ENCODE measurements around the gene KHNYN.

KHNYN gene

DNA sequence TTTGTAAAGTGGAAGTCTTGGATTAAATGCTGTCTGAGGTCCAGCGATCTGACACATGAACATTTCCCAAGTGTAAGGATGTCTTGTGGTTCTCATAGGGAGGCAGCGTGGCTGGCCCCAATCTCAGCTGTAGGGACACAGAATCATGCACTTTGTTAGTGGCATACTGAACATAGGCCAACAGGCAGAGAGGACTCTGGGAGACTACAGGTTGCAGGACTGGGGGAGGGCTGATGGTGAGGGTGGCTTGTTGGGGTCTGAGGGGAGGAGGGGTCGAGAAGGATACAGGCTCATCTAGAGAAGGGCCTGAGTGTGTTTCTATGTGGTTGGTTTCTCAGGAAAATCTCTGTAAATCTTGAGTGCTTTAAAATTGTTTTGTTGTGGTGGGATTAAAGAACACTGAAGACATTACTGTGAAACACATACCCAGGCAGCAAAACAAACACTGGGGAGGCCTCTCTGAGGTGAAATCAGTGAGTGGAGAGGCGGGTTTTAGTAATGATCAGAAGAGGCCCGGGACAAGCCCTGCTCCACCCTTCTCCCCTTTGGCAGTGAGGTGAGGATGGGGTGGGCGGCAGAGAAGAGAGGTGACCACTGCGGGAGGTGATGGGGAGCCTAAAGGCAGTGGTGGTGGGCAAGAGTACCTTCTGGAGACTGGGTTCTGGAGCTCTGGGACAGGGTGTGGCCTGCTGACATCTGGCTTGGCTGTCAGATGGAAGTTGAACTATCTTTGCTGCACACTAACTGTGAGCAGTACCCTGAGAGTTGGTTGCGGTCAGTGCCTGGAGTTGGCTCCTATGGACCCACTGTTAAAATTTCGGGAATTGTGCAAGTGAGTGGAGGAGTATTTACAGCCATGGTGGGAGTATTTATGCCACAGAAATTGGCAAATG lies 27.7 kb upstream of the KHNYN start:
- no peak for DNase-seq

DNA sequence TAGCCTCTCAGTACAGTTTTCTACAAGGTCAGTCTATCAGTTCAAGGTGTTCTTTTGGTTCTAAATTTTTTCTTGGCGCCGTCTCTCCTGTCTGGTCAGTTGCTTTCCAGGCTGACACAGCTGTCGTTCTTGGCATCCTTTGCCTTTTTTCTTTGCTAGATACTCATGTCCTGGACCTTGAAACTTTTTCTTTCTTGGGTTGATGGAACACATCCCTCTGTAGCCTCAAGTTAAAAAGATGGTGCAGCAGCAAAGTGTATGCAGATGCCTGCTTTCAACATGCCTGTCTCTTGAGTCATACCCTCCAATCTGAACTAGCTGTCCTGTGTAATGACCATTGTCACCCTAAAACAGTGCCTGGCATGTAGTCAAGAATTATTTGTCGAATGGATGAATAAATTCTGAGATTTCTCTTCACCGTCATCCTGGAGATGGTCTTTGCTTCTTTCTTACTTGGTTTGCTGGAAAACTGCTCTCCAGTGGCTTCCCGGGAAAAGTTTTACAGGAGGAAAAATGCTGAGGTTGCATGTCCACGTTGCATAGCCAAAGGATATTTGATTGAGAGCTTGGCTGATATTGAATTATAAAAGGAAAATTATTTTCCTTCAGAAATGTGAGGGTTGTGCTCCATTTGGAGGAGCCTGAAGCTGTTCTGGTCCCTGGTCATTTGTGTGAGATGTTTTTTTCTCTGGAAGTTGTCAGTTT lies 26.3 kb upstream of the KHNYN start:
- no peak for DNase-seq

DNA sequence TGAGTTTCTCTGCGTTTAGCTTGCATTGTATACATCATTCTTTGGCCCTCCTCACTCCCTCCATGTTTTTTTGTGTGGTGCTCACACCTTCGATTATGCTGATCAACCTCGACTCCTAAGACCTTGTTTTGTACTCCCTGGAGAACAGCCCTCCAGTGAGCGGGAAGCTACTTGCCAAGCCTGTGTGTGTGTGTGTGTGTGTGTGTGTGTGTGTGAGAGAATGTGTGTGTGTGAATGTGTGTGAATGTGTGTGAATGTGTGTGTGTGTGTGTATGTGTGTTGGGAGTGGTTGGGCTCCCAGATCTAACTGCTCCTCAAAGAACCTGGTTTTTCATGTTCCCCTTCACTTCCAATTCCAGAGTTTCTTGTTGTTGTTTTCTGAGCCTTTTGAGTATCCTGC lies 24.9 kb upstream of the KHNYN start:
- no peak for DNase-seq

DNA sequence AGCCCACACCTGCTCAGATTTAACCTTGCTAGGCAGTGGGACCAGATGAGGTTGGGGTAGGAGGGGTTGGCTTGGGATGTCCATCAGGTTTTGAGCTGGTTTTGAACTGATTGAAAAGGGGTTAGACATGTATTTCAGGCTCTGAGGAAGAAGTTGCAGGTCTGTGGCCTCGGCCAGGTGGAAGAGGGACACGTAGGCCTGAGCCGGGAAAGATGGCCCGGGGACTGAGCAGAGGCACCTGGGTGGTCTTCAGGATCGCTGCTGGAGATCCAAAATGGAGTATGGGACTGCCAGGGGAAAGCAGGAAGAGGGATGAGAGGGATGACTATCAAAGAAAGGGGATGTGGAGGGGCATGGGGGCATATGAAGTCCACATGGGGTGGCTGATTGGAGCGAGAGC lies 23.3 kb upstream of the KHNYN start:
- DNase-seq: no peak

DNA sequence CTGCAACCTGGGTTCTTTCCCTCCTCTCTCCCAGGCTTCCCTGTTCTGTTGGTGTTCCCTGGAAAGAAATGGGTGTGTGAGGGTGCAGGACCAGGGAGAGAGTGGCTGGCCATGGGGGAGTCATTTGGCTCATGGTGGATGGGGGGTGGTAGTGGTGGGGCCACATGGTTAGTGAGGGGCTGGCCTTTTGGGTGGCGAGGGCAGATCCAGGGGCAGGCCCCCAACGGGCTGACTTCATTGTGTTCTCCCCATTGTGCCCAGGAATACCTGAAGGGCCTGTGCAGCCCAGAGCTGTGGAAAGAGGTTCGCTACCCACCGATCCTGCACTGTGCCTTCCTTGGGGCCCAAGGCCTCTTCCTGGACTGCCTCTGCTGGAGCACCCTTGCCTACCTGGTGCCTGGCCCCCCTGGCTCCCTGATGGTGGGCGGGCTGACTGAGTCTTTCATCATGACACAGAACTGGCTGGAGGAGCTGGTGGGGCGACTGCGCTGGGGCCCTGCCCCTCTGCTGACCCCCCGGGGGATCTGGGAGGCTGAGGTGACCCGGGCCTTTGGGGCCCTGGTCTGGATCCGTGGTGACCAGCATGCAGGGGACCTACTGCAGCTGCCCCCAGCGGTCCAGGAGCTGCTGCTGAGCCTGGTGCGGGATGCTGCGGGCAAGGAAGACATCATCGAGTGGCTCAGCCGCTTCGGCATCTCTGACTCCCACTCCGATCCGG lies 22.0 kb upstream of the KHNYN start:
- DNase-seq: no peak

DNA sequence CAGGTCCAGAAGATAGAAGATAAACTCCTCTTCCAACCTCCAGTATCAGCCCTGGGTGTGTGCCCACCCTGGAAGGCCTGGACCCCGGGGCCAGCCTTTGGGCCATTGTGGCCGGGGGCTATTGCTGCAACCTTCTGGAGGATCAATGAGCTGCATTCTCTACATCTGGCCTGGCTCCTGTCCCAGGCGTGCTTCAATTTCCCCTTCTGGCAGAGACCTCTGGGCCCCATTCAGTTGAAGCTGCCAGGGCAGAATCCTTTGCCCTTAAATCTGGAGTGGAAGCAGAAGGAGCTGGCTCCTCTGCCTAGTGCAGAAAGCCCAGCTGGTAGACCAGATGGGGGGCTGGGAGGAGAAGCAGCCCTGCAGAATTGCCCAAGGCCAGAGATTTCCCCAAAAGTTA lies 21.0 kb upstream of the KHNYN start:
- DNase-seq: no peak

DNA sequence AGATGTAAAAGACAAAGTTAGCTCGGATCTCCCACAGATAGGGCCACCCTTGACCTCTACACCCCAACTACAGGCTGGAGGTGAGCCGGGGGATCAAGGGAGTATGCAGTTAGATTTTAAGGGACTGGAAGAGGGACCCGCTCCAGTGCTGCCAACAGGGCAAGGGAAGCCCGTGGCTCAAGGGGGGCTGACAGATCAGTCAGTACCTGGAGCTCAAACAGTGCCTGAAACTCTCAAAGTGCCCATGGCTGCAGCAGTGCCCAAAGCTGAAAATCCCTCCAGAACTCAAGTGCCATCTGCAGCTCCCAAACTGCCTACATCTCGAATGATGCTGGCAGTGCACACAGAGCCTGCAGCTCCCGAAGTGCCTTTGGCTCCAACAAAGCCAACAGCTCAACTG lies 20.6 kb upstream of the KHNYN start:
- DNase-seq: no peak

DNA sequence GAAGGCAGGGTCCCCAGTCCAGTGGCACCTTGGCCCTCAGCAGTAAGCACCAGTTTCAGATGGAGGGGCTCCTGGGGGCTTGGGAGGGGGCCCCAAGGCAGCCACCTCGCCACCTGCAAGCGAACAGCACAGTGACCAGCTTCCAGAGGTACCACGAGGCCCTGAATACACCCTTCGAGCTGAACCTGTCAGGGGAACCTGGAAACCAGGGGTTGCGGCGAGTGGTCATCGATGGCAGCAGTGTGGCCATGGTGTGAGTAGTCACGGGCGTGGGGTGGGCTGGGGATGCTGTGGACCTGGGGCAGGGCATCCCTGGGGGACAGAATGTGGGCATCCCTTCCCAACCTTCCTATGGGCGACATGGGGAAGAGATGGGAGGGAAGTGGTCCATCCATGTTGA lies 19.8 kb upstream of the KHNYN start:
- DNase-seq: no peak

DNA sequence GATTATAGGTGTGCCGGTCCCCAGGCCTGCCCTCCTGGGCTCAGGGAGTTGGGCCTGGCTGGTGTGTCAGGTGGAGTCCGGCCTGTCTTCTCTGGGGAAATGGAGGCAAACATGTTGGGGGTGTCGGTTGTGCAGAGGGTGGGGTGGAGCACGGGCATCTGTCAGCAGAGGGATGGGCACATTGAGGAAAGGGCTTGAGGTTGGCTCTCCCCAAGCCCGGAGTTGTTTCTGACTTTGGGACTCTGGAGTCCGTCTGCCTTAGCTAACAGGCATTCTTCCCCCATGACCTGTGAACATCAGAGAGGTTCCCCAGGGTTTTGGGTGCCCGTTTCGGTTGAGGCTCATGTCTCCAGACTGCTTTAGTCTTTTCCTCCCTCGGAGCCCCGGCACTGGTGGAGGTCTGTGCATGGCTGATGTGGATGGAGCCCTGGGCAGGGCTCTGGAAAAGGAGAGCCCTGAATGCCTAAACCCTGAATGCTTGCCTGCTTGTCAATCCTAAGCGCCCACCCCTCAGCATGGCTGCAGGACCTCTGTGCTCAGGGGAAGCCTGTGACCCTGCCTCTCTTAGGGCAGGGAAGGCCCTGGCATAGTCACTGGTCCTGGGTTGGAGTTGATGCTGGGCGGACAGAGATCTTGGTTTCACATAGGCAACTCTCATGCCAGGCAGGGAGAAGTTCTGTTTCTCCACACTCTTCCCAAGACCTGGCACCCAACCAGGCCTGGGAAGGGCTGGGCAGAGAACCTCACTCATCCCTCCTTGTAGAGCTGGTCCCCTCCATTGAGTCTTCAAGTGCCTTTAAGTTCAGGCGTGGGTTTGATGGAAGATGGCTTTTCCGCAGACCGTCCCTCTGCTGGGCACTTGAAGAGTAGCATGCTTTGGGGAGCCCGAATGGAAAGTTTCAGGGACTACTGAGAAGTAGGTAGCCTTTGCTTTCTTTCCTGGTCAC lies 18.0 kb upstream of the KHNYN start:
- DNase-seq: no peak

DNA sequence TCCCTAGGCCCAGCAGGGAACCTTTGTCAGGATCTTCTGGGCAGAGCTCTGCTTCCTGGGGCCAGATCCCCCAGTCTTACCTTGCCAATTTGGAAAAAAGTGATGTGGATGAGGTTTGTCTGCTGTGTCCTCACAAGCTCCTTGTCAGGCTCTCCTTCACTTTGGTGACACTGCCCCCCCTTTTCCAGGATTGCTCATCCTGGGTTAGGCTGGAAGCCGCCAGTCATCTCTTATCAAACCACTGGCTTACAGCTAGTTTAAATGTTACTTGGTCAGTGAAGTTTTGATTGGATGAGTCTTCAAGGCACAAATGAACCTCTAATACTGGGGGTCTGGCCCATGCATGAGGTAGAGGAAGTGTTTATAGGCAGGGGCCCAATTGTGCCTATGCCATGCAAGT lies 15.7 kb upstream of the KHNYN start:
- DNase-seq: no peak

DNA sequence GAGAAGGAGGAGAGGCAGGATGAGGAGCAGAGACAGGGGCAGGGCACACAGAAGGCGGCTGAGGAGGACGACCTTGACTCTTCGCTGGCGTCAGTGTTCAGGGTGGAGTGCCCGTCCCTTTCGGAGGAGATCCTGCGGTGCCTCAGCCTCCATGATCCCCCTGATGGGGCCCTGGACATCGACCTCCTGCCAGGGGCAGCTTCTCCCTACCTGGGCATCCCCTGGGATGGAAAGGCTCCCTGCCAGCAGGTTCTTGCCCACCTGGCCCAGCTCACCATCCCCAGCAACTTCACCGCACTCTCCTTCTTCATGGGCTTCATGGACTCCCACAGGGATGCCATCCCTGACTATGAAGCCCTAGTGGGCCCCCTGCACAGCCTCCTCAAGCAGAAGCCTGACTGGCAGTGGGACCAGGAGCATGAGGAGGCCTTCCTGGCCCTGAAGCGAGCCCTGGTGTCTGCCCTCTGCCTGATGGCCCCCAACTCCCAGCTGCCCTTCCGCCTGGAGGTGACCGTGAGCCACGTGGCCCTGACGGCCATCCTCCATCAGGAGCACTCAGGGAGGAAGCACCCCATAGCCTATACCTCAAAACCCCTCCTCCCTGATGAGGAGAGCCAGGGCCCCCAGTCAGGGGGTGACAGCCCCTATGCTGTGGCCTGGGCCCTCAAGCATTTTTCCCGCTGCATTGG lies 14.9 kb upstream of the KHNYN start:
- no peak for DNase-seq

DNA sequence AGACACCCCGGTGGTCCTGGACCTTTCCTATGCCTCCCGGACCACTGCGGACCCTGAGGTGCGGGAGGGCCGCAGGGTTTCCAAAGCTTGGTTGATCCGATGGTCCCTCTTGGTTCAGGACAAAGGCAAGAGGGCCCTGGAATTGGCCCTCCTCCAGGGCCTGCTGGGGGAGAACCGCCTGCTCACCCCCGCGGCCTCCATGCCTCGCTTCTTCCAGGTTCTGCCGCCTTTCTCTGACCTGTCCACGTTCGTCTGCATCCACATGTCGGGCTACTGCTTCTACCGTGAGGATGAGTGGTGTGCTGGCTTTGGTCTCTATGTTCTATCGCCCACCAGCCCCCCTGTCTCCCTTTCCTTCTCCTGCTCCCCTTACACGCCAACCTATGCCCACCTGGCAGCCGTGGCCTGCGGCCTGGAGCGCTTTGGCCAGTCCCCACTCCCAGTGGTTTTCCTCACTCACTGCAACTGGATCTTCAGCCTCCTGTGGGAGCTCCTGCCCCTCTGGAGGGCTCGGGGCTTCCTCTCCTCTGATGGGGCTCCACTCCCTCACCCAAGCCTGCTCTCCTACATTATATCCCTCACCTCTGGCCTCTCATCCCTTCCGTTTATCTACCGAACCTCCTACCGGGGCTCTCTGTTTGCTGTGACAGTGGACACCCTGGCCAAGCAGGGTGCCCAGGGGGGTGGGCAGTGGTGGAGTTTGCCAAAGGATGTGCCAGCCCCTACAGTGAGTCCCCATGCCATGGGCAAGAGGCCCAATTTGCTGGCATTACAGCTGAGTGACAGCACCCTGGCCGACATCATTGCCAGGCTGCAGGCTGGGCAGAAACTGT lies 14.1 kb upstream of the KHNYN start:
- DNase-seq: no peak

DNA sequence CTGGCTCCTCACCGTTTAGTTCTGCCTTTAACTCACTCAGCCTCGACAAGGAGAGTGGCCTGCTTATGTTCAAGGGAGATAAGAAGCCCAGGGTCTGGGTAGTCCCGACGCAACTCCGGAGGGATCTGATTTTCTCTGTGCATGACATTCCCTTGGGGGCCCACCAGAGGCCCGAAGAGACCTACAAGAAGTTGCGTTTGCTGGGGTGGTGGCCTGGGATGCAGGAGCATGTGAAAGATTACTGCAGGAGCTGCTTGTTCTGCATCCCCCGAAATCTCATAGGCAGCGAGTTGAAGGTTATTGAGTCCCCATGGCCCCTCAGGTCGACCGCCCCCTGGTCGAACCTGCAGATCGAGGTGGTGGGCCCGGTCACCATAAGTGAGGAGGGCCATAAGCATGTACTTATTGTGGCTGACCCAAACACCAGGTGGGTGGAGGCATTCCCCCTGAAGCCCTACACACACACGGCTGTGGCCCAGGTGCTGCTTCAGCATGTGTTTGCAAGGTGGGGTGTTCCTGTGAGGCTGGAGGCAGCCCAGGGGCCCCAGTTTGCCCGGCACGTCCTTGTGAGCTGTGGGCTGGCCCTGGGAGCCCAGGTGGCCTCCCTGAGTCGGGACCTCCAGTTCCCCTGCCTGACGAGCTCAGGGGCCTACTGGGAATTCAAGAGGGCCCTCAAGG lies 13.4 kb upstream of the KHNYN start:
- DNase-seq: no peak

DNA sequence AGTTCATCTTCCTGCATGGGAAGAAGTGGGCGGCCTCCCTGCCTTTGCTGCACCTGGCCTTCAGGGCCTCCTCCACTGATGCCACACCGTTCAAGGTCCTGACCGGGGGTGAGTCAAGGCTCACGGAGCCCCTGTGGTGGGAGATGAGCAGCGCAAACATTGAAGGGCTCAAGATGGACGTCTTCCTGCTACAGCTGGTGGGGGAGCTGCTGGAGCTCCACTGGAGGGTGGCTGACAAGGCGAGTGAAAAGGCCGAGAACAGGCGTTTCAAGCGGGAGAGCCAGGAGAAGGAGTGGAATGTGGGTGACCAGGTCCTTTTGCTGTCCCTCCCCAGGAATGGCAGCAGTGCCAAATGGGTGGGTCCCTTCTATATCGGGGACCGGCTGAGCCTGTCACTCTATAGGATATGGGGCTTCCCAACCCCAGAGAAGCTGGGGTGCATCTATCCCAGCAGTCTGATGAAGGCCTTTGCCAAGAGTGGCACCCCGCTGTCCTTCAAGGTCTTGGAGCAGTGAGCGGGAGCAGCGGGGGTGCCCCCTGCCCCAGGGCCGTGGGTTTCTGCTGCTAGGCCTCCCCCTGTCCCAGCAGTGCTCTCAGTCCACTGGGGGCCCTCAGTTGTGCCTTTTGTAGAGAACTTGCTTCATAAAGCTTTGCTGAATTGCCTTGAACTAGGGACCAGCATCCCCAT lies 12.7 kb upstream of the KHNYN start:
- DNase-seq: no peak

DNA sequence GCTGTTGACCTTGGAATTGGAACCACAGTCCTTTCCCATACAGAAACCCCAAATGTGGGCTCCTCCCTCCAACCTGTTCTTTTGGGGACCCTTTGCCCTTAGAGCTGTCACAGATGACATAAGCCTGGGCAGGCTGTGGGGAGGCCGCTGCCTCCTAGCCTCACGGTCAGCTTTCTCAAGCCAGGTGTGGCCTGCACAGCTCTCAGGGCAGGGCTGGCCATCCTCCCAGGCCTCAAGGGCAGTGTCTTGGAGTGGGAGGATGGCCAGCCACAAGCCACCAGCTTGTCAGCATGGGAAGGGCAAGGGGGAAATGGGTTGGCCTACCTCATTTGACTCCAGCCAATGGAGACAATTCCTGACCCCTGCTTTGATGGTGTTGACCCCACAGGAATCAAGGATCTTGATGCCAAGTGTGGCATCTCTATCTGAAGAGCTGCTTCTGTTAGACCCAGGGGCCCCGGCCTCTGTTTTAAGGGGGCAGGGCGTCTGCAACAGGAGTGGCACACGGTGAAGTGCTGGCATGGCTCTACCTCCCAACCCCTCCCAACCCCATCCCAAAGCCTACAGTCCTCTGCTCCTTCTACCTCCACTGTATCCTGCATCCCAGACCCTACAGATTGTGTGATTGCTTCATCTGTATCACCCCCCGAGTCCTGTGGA lies 11.8 kb upstream of the KHNYN start:
- no peak for DNase-seq

DNA sequence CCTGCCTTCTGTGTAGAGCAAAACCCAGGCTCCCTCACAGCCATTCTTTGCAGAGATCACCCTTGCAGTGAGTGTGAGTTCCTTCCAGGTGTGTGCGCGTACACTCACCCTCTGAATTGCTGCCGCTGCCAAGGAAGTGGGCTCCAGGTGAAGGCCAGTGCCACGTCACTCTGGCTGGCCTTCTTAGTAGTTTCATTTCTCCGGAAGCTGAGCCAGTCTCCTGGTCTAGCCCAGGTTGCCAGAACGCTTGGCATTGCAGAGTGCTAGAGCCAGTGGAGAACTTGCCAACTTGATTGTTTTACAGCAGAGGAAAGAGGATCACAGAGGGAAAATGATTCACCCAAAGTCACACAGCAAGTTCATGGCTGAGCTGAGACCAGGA lies 11.3 kb upstream of the KHNYN start:
- no peak for DNase-seq

DNA sequence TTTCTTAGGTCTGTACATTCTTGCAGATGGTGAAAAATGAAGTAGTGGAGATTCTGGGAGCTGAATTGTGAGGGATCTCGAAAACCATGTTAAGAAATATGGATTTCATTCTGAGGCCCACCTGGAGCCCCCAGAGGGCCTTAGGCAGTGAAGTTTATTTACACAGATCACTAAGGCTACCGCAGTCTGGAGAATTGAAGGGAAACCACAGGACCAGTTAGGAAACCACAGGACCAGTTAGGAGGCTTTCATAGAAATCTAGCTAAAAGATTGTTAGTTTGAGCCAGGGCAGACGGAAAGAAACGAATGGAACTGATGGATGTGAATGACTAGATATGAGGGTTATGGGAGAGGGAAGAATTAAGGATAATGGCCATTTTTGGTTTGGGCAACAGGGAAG lies 7.5 kb upstream of the KHNYN start:
- no peak for DNase-seq

DNA sequence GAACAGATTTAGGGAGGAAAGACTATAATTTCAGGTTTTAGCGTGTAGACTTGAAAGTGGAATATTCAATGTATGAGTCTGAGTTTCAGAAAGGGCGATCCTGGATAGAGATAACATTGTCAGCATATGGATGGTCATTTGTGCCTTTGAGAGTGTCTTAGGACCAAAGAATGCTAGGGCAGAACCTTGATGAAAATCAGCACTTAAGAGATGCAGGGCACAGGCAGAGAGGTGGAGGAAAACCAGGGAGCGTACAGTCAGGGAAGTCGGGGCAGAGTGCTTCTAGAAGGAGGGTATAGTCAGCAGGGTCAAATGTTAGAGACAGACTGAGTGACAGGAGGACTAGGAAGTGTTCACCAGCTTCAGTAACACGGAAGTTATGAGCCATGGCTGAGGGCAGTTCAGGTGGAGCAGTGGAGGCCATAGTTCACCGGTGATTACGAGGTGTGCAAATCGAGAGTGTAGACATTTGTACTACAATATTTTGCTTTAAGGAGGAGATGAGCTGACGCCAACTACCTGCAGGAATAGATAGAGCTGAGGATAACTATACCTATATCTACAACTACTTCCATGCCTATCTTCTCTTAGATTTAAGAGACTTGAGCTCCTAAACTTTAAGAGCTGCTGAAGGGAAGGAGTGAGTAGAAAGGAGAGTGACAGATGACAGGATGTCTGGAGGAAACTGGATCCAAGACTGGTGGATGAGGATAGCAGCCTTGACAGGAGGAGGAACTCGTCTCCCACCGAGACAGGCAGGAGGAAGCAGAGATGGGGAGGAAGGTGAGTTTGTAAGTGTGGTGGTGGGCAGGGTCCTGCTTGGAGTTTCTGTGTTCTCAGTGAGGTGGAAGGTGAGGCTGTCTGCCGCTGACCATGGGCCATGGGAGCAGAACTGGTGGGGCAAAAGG lies 6.8 kb upstream of the KHNYN start:
- DNase-seq: no peak
